ENCODE results near the gene IQGAP2.
"Not testable (repeated sequence)": the region's sequence is repeated elsewhere in the genome, so short reads cannot be mapped to it uniquely, and the experiment has no call there.

Gene IQGAP2

DNA sequence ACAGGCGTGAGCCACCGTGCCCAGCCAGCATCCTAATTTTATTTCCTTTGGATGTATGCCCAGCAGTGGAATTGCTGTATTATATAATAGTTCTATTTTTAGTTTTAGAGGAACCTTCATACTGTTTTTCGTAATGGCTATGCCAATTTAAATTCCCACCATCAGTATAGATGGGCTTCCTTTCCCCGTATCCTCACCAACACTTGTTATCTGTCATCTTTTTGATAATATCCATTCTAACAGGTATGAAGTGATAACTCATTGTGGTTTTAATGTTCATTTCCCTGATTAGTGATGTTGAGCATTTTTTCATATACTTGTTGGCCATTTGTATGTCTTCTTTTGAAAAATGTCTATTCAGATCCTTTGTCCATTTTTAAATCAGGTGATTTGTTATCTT is 325.9 kb downstream of the IQGAP2 start:
- no peak for DNase-seq

DNA sequence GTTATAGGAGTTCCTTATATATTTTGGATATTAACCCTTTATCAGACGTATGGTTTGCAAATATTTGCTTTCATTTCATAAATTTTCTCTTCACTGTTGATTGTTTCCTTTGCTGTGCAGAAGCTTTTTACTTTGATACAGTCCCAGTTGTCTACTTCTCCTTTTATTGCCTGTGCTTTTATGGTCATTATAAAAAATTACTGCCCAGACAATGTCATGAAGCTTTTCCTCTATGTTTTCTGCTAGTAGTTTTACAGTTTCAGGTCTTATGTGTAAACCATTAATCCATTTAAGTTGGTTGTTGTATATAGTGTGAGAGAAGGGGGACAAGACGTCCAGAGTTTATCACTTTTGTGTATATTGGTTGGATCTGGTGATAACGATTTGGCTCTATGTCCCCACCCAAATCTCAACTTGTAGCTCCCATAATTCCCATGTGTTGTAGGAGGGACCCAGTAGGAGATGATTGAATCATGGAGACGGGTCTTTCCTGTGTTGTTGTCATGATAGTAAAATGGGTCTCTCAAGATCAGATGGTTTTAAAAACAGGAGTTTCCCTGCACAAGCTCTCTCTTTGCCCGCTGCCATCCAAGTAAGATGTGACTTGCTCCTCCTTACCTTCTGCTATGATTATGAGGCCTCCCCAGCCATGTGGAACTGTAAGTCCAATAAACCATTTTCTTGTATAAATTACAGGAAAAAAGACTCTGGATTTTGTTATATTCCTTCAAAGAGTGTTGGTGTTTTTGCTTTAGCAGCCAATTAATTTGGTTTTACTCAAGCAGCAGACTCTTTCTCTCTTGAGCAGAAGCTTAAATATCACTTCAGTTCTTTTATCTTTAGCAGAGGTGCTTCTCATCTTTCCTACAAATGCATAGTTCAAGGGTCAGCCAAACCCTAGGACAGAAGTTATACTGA is 326.5 kb downstream of the IQGAP2 start:
- DNase-seq, result no peak

- no peak for DNase-seq
Measured at GRCh38 chr5:76732405-76733048, 329.4 kb downstream of the IQGAP2 start.

DNA sequence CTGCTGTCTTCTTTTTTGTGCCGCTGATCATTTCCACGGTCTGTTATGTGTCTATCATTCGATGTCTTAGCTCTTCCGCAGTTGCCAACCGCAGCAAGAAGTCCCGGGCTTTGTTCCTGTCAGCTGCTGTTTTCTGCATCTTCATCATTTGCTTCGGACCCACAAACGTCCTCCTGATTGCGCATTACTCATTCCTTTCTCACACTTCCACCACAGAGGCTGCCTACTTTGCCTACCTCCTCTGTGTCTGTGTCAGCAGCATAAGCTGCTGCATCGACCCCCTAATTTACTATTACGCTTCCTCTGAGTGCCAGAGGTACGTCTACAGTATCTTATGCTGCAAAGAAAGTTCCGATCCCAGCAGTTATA is 329.9 kb downstream of the IQGAP2 start:
- DNase-seq, result no peak

DNA sequence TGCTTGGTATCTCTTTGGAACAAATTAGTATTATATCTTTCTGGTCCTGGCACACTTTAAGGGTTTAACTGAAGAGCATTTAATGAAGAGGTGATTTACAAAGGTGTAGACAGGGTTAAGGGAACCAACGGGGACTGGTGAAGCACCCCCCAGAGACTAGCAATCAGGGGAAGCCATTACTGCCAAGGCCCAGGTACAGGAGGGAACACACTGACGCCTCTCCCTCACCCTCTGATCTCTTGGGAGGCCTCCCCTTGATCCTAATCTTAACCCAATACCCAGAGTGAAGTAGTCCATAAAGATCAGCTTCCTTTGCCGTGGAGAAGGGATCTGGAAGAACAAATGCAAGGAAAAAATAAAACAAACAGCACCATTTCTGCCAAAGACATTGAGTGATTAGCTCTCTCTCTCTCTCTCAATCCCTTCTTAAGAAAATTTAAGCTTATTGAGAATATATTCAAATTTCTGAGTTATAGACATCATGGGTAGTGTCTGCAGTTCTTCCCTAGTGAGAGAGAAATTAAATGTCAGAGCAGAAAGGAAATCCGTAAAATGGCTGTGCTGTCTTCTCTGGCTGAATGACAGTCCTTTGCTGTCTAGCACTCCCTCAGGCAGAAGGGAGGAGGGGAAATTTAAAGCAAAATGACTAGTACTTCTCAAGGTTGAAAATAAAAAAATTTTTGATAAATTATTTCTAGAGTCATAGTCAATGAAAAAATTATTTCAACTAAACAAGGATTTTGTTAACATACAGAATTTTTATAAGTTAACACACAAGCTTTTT is 332.9 kb downstream of the IQGAP2 start:
- no peak for DNase-seq

DNA sequence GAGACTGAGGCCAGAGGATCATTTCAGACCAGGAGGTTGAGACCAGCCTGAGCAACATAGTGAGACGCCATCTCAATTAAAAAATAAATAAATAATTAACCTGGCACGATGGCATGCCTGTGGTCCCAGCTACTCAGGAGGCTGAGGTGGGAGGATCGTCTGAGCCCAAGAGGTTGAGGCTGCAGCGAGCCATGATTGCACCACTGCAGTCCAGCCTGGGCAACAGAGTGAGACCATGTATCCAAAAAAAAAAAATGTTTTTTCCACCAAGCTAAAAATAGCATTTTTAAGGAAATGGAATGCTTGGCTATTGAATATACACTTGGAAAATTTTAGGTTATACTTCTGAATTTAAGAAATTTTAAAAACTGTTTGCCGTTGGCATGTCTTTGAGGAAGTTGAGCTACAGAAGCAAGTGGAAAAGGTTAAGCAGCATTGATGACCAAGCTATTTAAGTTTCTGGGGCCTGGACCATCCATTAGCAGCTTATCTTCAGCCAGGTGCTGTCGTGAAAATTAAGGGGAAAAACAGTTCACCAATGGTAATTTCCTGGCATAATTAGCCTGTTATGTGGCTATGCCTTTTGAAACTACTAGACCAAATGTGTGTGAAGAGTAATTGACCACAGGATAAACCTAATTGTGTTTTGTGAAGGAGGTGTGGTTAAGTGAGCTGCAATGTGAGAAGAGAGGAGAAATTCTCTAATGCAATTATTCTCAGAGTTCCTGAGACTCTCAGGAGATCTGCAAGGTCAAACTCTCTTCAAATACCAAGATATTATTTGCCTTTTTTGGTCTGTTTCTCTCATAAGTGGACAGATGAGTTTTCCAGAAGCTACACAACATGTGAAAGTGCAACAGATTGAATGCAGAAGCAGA is 333.8 kb downstream of the IQGAP2 start:
- no peak for DNase-seq

- DNase-seq, result no peak
Measured at GRCh38 chr5:76737846-76738245, 334.8 kb downstream of the IQGAP2 start.

- not testable (repeated sequence) for DNase-seq
Measured at GRCh38 chr5:76741506-76741905, 338.4 kb downstream of the IQGAP2 start.

GRCh38 chr5:76742583-76742982 is 339.5 kb downstream of the IQGAP2 start:
- no peak for DNase-seq

GRCh38 chr5:76744632-76745031 is 341.5 kb downstream of the IQGAP2 start:
- DNase-seq, result no peak

- DNase-seq, result no peak
Measured at GRCh38 chr5:76745670-76746069, 342.6 kb downstream of the IQGAP2 start.

DNA sequence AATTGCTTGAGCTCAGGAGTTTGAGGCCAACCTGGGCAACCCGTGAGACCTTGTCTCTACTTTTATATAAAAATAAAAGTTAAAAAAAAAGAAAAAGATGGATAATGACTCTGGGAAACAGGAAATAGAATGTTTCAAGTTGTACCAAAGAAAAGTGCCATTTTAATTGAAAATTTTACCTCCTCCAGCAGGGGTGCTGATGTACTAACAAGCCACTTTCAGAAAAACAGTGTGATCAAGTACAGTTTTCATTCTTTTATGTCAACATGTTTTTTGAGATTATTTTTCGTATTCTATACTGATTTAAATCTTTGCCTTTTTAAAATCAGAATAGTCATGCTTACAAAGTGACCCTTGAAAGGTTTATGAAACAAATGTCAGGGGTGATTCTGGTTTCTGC is 343.6 kb downstream of the IQGAP2 start:
- DNase-seq, result no peak

- no peak for DNase-seq
Measured at GRCh38 chr5:76747706-76748105, 344.6 kb downstream of the IQGAP2 start.

GRCh38 chr5:76751291-76751690 is 348.2 kb downstream of the IQGAP2 start:
- no peak for DNase-seq

DNA sequence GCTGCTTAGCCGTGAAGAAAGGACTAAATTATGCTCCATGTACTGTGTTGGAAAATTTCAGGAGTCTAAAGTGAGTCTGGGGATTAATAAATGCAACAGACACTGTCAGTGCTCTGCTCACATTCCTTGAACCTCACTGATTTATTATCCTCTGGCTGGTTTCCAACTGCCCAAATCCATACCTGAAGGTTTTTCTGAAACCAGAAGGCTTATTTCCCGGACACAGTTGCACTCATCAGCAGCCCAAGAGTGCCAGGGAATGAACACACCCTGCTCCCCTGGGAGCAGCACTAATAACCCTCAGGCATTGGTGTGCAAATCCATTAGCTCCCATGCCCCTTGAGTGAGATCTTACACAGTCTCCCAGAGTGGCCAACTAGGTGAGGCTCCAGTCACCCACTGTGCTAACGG is 351.6 kb downstream of the IQGAP2 start:
- no peak for DNase-seq

DNA sequence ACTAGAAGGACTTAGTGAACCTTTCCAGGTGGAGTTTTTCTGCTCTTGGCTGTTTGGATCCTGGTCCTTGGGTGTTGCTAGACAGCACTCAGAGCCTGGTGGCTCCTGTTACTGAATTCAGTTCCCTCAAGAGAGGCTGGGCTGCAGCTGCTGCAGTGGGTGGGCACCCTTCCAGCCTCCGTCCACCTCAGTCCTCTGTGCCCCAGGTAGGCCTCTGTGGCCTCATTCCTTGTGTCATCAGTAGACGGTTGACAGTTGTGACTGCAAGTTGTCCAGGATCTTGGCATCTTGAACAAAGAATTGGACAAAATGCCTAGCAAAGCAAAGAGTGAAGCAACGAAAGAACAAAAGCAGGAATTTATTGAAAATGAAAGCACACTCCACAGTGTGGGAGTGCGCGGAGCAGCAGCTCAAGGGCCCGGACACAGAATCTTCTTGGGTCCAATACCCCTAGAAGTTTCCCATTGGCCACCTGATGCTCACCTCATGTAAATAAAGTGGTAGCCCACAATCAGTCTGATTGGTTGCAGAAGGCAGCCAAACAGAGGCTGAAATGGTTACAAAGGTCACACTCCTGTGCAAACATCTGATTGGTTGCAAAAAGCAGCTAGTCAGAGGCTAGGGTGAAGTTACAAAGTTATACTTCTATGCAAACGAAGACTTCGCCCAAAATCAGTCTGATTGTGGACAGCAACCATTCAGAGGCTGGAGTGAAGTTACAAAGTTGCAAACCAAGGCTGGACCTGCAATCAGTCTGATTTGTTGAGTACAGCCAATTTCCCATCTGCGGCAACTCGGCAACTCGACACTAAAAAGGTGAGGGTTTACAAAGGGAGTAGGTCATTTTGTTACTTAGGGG is 352.9 kb downstream of the IQGAP2 start:
- DNase-seq, result no peak

DNA sequence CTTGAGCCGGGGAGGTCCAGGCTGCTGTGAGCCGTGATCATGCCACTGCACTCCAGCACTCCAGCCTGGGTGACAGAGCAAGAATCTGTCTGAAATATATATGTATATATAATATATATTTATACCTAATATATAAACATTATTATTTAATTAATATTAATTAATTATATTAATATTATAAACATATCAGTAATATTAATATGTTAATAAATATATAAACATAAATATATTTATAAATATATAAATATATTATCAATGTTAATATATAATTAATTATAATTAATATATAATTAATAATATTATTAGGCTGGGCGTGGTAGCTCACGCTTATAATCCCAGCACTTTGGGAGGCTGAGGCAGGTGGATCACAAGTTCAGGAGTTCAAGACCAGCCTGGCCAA is 354.0 kb downstream of the IQGAP2 start:
- DNase-seq, result no peak
